Measurements from ENCODE around the gene MUL1.

Gene MUL1

DNA sequence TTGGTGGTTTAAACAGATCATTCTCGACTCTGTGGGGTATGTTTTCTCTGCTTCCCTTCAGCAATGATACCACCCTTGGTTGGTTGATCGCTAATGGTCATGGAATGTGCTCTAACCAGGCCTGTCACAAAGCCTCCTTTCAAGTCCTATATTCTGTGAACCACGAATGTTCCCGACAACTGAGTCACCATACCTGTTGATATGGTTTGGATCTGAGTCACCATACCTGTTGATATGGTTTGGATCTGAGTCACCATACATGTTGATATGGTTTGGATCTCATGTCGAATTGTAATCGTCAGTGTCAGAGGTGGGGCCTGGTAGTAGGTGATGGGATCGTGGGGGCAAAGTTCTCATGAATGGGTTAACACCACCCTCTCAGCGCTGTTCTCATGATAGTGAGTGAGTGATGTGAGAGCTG lies 11.7 kb downstream of the MUL1 start:
- no peaks in the 10 kb centered on the region for H3K9me2 ChIP-seq (replicated peaks; ENCODE audit: low read depth, low read length)
- no peaks in the 10 kb centered on the region for H3K9me3 ChIP-seq (ENCODE audit: insufficient read depth, low read depth, low read length)
- no peak overlapping the region for H2AFZ ChIP-seq (ENCODE audit: low read length)
- TF ChIP-seq, protein P1, sequence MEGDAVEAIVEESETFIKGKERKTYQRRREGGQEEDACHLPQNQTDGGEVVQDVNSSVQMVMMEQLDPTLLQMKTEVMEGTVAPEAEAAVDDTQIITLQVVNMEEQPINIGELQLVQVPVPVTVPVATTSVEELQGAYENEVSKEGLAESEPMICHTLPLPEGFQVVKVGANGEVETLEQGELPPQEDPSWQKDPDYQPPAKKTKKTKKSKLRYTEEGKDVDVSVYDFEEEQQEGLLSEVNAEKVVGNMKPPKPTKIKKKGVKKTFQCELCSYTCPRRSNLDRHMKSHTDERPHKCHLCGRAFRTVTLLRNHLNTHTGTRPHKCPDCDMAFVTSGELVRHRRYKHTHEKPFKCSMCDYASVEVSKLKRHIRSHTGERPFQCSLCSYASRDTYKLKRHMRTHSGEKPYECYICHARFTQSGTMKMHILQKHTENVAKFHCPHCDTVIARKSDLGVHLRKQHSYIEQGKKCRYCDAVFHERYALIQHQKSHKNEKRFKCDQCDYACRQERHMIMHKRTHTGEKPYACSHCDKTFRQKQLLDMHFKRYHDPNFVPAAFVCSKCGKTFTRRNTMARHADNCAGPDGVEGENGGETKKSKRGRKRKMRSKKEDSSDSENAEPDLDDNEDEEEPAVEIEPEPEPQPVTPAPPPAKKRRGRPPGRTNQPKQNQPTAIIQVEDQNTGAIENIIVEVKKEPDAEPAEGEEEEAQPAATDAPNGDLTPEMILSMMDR (conservative IDR thresholded peaks at IDR 0.05; ENCODE audit: low read length): no peak
- no peak for TF ChIP-seq EZH2phosphoT487 (IDR thresholded peaks at IDR 0.05; ENCODE audit: borderline replicate concordance)
- H3K27me3 ChIP-seq (ENCODE audit: insufficient read depth, low read length, poor library complexity, severe bottlenecking): no peaks in the 10 kb centered on the region
- H3K4me2 ChIP-seq (ENCODE audit: low read depth, low read length, poor library complexity, severe bottlenecking): no peak overlapping the region
- no peak overlapping the region for H3K4me3 ChIP-seq (ENCODE audit: low read length, poor library complexity, severe bottlenecking)
- H3K36me3 ChIP-seq (ENCODE audit: insufficient read depth, low read length): peaks cover 30% of the 10 kb centered on the region; the same call in 1 of the 2 replicates
- H3K4me1 ChIP-seq (ENCODE audit: insufficient read depth, low read length, poor library complexity, severe bottlenecking): peaks cover 6% of the 10 kb centered on the region
- no peaks in the 10 kb centered on the region for H3F3A ChIP-seq (ENCODE audit: low read depth)
- H3K9ac ChIP-seq (ENCODE audit: low read depth, low read length, poor library complexity, severe bottlenecking): no peak overlapping the region
- H4K20me1 ChIP-seq (ENCODE audit: insufficient read depth, low read length, poor library complexity, severe bottlenecking): no peaks in the 10 kb centered on the region
- no peaks in the 10 kb centered on the region for H3K79me2 ChIP-seq (ENCODE audit: insufficient read depth, low read length)

DNA sequence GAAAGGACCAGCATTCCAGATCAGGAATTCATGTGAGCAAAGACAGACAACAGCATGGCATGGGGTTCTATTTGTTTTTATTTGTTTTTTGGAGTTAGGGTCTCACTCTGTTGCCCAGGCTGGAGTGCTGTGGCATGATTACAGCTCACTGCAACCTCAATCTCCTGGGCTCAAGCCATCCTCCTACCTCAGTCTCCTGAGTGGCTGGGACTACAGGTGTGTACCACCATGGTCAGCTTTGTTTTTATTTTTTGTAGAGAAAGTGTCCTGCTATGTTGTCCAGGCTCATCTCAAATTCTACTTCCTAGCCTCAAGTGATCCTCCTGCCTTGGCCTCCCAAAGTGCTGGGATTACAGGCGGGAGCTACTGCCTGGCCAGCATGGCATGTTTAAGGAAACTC lies 12.3 kb downstream of the MUL1 start:
- TF ChIP-seq, protein P1 (conservative IDR thresholded peaks at IDR 0.05; ENCODE audit: low read length): no peak
- TF ChIP-seq EZH2phosphoT487 (IDR thresholded peaks at IDR 0.05; ENCODE audit: borderline replicate concordance): no peak
- no peaks in the 10 kb centered on the region for H3K9me2 ChIP-seq (replicated peaks; ENCODE audit: low read depth, low read length)
- H3K4me3 ChIP-seq (ENCODE audit: low read length, poor library complexity, severe bottlenecking): no peak overlapping the region
- no peak overlapping the region for H2AFZ ChIP-seq (ENCODE audit: low read length)
- no peaks in the 10 kb centered on the region for H3K9me3 ChIP-seq (ENCODE audit: insufficient read depth, low read depth, low read length)
- no peak overlapping the region for H3K9ac ChIP-seq (ENCODE audit: low read depth, low read length, poor library complexity, severe bottlenecking)
- H3K27me3 ChIP-seq (ENCODE audit: insufficient read depth, low read length, poor library complexity, severe bottlenecking): no peaks in the 10 kb centered on the region
- H4K20me1 ChIP-seq (ENCODE audit: insufficient read depth, low read length, poor library complexity, severe bottlenecking): no peaks in the 10 kb centered on the region
- no peaks in the 10 kb centered on the region for H3F3A ChIP-seq (ENCODE audit: low read depth)
- no peak overlapping the region for H3K4me2 ChIP-seq (ENCODE audit: low read depth, low read length, poor library complexity, severe bottlenecking)
- peaks cover 6% of the 10 kb centered on the region for H3K4me1 ChIP-seq (ENCODE audit: insufficient read depth, low read length, poor library complexity, severe bottlenecking)
- H3K79me2 ChIP-seq (ENCODE audit: insufficient read depth, low read length): no peaks in the 10 kb centered on the region
- H3K36me3 ChIP-seq (ENCODE audit: insufficient read depth, low read length): peaks cover 24% of the 10 kb centered on the region; the same call in 1 of the 2 replicates

DNA sequence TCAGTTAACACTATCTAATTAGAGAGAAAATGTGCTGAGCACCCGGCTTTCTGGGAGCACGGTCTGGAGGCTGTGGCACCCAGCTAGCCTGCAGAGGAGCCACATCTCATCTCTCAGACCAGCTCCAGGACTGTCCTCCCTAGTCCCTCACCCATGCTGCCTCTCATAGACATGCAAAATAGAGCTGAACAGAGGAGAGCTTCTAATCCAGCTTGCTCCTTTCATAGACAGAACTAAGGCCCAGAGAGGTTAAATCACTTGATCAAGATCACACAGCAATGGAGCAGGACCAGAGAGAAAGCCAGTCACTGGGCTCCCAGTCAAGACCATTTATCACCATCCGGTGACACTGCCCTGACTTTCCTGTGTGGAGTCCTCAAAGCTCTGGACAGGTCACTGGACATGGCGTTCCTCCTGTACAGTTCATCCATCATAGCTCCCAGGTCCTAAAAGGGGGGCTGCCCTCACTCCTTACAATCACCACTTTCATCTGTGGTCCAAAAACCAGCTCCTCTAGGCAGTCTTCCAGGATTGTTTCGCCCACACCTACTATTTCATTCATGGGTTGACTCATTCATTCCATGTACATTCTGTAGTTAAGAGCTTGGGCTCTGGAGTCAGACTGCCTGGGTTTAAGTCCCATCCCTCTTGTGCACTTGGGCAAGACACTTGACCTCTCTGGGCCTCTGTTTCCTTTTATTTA lies 13.2 kb downstream of the MUL1 start:
- Histone ChIP-seq H4K20me1 (ENCODE audit: insufficient read depth, low read length, poor library complexity, severe bottlenecking) (no peaks in the 10 kb centered on the region), H3K4me3 (ENCODE audit: low read length, poor library complexity, severe bottlenecking) (peak overlapping the region; percentile 71), H3K27me3 (ENCODE audit: insufficient read depth, low read length, poor library complexity, severe bottlenecking) (no peaks in the 10 kb centered on the region), H2AFZ (ENCODE audit: low read length) (peak overlapping the region; percentile 99; the same call in 1 of the 2 replicates), H3K9me3 (ENCODE audit: insufficient read depth, low read depth, low read length) (no peaks in the 10 kb centered on the region), H3K9ac (ENCODE audit: low read depth, low read length, poor library complexity, severe bottlenecking) (peak overlapping the region; percentile 42), H3K36me3 (ENCODE audit: insufficient read depth, low read length) (peaks cover 15% of the 10 kb centered on the region; the same call in 1 of the 2 replicates), H3K4me1 (ENCODE audit: insufficient read depth, low read length, poor library complexity, severe bottlenecking) (peaks cover 6% of the 10 kb centered on the region), H3K9me2 (replicated peaks; ENCODE audit: low read depth, low read length) (no peaks in the 10 kb centered on the region), H3F3A (ENCODE audit: low read depth) (no peaks in the 10 kb centered on the region), H3K4me2 (ENCODE audit: low read depth, low read length, poor library complexity, severe bottlenecking) (peak overlapping the region; percentile 90), H3K79me2 (ENCODE audit: insufficient read depth, low read length) (no peaks in the 10 kb centered on the region)
- TF ChIP-seq, protein P1 (conservative IDR thresholded peaks at IDR 0.05; ENCODE audit: low read length): no peak
- no peak for TF ChIP-seq EZH2phosphoT487 (IDR thresholded peaks at IDR 0.05; ENCODE audit: borderline replicate concordance)

Measured in Loucy (cell line).